ENCODE results near the gene RBFOX2.
"Not testable (repeated sequence)": the region's sequence is repeated elsewhere in the genome, so short reads cannot be mapped to it uniquely, and the experiment has no call there.

The RBFOX2 gene

DNA sequence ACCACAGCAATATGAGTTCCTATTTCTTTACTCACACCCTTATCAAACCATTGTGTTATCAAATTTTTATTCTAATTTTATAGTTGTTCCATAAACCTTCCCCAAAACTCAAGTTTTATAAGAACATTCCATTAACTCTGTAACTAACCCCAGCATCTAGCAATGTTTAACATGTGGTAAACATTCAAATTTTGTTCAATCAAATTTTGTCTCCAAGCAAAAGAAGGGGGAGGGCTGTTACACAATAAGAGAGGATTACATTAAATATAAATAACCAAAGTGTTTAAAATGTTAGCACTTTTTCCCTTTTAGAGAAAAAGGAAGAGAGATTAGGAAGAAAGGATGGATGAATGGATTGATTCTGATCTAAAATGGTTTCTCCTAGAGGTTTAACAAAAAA is 20.5 kb downstream of the RBFOX2 start:
- no peak for DNase-seq (ENCODE audit: low read depth)

DNA sequence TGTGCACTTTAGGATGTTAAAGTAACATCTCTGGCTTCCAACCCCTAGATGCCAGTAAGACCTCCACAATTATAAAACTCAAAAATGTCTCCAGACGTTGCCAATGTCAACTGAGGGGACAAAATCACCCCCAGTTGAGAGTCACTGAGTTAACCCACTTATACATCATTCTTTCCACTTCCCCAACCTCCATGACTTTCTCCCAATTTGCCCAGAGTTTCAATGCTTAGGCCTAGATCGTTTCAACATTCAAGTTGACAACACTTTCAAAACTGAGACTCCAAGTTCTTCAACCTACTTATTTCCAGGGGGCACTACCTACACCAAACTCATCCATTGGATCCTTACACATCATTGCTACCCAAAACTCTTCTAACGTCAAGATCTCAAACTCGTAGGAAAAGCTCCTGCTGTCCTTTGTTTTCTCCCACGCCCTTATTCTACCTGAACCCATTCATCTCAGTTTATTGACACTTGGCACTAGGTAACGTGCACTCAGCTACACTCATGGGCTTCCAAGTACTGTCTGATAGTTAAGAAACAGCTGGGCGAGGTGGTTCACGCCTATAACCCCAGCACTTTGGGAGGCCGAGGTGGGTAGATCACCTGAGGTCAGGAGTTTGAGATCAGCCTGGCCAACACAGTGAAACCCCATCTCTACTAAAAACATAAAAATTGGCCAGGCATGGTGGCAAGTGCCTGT is 24.5 kb downstream of the RBFOX2 start:
- DNase-seq (ENCODE audit: low read depth): no peak

DNA sequence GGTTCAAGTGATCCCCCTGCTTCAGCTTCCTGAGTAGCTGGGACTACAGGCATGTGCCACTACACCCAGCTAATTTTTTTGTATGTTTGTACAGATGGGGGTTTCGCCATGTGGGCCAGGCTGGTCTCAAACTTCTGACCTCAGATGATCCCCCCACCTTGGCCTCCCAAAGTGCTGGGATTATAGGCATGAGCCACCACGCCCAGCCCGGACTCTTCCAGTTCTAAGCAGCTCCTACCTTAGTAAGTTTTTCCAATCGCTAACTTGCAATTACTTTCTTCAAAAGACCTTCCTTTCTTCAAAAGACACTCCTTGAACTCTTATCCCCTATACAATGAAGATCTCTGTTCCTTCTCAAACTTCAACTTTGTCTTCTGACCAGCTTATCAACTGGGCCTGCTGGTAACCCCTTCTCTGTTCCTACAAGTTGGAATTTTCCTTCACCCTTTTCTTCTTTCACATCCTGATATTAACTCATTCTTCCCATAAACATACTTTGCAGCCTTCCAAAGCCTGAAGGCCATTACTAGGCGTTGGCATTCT is 25.8 kb downstream of the RBFOX2 start:
- DNase-seq (ENCODE audit: low read depth): no peak

DNA sequence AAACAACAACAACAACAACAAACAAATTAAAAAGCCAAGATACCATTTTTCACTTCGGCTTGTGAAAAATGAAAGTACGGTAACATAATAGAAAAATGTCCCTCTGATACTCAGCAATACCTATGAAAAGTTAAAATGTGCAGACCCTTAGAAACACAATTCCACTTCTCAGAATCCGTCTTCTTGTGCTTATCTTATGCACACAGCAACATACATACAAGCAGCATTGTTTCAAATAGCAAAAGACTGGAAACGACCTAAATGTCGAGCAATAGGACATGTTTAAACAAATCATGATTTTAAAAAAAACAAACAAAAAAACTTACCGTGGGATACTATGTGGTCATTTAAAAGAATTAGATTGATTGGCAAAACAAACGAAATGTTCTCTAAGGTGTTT is 26.5 kb downstream of the RBFOX2 start:
- no peak for DNase-seq (ENCODE audit: low read depth)

DNA sequence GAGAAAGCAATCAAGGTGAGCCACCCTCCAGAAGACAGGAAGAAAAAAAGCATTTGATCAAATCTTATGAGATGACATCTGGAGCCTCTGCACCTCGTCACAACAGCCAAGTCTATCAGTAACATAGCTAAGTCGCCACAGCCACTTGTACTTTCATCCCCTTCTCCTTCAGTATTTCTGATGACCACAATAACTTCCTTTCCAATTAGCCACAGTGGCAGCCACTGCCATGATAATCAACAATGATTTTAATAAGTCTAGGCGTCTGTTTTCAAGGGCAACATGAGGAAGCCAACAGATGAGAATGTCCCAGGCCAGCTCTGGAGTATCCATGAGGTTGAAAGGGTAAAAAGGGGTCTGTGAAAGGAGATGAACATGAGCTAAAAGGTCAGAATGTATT is 29.9 kb downstream of the RBFOX2 start:
- DNase-seq (ENCODE audit: low read depth): no peak

DNA sequence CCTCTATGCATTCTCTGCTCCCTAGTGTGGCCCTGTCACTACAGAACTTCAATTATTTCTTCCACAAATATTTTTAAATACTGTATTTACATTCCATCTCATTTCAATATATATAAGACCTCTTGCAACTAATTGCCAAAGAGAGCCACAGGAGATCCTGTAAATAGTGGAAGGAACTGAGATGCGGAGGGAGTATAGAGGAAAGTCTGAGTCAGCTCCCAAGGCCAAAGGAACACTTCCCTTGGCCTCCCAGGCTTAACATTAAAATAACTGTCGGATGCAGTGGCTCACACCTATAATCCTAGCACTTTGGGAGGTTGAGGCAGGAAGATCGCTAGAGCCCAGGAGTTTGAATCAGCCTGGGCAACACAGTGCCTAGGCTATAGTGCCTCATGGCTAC is 31.2 kb downstream of the RBFOX2 start:
- no peak for DNase-seq (ENCODE audit: low read depth)

DNA sequence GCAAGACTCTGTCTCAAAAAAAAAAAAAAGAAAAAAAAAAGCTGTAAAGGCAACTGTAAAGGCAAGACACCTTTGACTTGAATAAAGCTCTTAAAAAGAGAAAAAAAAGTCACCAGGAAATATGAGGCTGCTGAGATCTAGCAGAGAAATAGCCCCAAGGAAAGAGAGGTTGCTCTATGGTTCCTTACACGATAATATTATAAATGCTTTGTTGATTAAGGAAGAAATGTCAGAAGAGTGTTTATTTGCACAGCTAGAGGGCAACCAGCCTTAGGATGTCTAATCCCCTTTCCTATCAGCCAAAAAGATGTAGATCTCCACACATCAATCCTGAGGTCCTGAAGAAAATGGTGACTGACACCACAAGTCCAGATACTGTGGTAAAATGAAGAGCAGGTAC is 32.0 kb downstream of the RBFOX2 start:
- no peak for DNase-seq (ENCODE audit: low read depth)

DNA sequence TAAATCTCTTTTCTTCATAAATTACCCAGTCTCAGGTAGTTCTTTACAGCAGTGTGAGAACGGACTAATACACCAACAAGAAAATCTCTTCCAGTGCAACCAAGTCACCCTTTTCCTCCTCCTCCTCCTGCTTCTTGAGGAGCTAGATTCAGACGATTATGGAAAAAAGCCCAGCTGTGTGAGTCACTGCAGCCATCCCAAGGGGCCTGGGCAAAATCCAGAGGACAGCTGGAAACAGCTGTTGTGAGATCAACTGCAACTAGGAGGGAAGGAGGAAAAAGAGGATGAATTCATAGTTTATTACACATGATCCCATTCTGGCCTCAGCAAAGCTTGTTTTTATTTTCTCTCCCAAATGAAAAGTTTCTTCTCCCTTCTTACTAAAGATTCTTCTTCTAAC is 32.9 kb downstream of the RBFOX2 start:
- no peak for DNase-seq (ENCODE audit: low read depth)

DNA sequence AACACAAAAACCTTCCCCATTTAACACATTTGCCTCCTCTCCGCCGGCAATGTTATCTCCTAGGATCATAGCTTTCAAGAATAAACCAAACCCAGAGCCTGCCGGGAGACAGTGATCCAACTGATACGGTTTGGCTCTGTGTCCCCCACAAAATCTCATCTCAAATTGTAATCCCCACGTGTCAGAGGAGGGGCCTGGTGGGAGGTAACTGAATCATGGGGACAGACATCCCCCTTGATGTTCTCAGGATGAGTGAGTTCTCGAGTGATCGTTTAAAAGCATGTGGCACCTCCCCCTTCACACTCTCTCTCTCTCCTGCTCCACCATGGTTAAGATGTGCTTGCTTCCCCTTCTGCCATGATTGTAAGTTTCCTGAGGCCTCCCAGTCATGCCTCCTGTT is 33.3 kb downstream of the RBFOX2 start:
- no peak for DNase-seq (ENCODE audit: low read depth)

DNA sequence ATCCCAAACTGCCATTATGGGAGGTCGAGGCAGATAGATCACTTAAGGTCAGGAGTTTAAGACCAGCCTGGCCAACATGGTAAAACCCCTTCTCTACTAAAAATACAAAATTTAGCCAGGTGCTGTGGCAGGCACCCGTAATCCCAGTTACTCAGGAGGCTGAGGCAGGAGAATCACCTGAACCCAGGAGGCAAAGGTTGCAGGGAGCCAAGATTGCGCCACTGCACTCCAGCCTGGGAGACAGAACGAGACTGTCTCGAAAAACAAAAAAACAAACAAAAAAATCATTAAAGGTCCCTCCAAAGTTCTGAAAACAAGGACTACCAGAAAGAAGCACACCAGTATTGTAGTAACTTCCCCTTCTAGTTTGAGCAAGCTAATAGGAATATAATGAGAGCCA is 34.9 kb downstream of the RBFOX2 start:
- DNase-seq (ENCODE audit: low read depth): not testable (repeated sequence)

DNA sequence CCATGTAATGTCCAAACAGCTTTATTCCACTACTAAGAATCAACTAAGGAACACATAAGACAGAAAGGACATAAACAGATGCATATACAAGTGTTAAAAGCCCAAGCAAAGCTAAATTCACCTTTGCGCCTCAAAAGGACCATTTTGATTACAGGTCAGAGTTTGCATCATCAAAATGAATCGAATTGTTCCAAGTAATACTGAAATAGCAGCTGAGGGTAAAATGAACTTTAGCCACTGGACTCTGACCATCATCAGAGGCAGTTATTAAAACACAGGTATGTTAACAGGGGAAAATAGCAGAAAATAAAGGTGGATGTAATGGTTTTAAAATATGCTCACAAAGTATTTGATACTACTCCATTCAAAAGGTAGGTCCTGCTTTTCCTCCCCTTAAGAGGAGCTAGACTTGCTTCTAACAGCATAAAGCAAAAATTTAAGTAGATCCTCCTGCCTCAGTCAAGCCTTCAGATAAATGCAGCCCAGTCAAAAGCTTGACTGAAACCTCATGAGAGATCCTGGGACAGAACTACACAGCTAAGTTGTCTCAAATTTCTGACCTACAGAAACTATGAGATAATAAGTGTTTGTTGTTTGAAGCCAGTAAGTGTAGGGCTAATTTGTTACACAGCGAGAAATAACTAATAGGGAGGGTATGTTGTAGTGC is 35.4 kb downstream of the RBFOX2 start:
- no peak for DNase-seq (ENCODE audit: low read depth)

DNA sequence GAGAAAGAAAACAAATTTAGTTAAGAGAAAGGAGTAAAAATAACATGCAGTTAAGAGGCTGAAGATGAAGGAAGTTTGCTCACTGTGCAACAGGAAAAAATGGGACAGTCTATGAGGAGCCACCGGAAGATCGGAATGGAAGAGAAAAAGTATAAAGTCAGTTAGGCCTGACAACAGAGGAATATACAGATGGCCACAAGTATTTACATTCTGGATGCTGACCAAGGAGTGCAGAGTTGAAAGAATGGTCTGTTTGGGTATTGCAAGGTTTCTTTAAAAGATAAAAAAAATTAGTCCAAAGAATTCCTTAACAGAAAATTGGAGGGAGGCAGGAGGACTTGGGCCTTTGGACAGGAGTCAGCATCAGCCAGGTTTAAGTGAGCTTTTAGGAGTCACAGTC is 37.5 kb downstream of the RBFOX2 start:
- DNase-seq (ENCODE audit: low read depth): no peak

DNA sequence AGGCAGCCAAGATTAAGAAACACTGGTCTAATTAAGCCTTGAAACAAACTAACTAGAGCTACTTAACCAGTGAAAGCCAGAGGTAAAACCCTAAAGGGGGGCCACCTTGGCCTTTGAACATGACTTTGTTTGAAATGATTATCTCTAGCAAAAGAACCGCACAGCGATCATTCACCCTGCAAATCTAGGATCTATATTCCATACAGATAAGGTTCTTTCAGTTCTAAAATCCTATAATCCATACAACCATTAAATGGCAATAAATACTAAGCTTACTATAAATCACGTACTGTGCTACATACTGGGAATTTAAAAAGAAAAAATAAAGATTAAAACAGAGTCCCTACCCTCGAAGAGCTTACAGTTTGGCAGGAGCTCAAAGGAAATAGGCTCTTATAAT is 40.6 kb downstream of the RBFOX2 start:
- no peak for DNase-seq (ENCODE audit: low read depth)

DNA sequence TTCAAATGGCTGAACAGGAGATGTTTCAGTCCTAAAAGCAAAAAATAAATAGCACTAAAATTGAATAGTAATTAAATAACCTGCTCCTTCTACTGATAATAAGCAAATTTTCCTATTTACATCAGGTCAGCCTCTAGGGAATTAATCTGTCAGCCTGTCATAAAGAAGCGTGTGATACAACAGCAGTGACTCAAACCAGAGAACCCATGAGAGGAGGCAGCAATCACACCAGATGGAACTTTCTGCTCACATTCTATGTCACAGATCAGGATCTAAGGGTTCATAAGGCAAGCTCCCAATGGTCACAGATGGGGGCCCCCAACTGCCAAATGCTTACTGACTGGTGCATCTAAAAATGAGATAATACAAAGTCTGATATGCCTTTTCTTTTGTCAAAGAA is 41.1 kb downstream of the RBFOX2 start:
- no peak for DNase-seq (ENCODE audit: low read depth)

DNA sequence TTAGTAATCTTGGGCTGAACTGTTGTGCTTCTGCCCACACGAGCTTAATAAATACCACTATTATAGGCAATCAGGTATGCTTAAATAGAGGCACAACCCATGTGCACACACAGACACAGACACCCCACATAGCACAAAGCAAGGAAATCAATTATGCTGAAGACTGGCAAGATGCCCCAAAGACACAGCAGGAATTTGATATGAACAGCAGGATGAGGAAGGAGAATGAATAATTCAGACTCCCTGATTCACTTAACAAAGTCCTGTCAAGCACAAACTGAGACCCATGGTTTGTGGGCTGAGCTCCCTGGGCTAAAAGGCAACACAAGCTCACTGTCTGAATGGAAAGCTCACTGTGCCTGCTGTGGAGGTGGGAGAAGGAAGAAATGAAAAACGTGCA is 42.5 kb downstream of the RBFOX2 start:
- DNase-seq (ENCODE audit: low read depth): no peak

DNA sequence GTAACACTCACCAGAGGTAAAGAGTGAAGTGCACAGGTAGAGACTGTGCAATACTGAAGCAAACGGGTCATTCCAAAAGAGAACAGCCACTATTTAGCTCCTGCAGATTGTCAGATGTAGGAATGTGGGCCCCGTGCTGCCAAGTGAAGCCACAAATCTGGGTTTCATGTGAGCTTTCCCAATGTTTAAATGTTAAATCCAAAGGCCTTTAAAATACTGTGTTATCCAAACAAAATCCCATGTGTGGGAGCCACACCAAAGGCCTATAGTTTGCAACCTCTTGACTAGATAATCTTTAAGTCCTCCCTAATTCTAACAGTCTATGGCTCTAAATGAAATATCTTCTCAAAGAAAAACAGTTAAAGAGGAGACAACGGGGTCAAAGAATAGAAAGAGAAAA is 43.3 kb downstream of the RBFOX2 start:
- DNase-seq (ENCODE audit: low read depth): no peak

DNA sequence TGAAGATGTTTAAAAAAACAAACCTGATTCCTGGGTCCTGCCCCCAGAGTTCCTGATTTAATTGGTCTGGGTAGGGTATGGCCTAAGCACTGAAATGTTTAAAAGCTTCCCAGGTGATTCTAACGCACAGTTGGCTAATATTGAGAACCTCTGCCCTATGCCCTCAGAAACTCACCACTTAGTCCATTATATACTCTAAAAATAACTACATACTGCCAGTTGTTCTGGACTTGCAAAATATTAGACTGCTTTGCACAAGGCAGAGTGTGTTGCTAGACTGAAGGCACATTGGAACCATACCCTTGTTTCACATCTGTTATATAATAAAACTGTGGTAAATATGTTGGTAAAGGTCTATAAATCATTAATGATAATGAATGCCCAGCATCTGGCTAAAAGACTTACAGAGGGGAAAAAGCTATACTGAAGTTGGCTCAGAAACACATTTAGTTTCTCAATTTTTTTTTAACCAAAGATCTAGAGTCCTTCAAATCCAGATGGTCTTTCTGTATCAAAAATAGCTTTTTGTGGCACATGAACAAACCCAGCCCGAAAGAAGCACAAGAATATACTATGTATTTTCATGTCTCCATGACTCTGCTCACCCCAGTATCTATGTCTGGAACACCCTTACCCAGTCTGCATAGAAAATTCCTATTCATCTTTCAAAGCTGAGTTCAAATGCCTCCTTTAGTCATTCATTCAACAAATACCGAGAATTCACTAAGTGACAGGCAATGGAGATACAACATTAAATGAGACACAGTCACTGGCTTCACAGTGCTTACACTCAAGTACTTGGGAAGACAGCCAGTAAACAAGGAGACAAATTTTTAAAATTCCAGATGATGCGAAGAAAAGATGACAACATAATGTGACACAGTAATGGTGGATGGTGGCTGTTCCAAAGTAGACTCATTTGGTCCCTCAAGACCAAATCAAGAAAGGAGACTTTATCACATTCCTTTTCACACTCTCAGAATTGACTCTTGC is 44.1 kb downstream of the RBFOX2 start:
- DNase-seq (ENCODE audit: low read depth): no peak

DNA sequence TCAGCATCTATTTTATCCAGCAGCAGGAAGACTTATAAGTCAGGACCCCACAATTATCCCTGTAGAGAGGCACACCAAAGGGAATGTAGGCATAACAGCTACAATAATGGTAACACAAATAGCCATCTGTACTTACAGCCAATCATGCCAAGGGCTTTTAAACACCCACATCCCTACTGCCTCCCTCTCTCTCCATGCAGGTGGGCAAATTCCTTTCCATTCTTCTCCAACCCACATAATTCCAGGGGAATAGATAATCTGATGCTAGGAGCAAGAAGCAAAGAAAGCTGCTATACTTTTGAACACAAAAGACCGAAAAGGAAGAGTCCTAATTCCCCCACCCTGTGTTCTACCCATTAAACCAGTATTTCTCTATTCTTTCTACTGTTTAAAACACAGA is 46.7 kb downstream of the RBFOX2 start:
- DNase-seq (ENCODE audit: low read depth): no peak

DNA sequence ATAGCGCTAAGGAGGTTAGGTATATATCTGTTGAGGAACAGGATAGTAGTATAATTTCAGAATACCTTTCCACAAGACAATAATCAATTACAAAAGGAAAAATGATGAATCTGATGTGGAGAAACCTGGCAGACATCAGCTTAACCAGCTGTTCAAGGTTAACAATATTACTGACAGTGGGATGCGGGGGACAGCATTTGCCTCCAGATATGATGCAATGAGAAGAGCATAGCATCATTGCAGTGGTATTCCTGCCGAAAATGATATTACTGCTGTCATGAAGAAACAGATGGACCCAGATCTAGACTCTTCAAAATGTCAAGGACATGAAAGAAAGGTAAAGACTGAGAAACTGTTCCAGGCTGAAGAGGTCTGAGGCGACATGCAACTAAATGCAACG is 49.7 kb downstream of the RBFOX2 start:
- no peak for DNase-seq (ENCODE audit: low read depth)

DNA sequence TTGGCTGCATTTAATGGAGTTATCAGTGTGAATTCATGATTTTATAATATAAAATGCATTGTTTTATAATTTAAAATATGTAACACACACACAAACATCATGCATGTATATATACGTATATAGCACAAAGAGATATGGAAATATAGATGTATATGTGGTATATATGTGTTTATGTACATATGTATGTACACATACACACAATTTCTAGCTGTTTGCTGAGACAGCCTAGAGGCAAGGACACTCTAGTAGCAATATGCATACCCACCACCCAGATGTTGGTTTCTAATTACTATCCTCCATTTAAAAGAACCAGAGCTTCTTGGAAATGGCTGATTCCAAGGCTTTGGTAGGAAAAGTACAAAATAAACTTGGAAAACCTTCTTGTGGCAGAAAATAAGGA is 50.4 kb downstream of the RBFOX2 start:
- DNase-seq (ENCODE audit: low read depth): no peak

DNA sequence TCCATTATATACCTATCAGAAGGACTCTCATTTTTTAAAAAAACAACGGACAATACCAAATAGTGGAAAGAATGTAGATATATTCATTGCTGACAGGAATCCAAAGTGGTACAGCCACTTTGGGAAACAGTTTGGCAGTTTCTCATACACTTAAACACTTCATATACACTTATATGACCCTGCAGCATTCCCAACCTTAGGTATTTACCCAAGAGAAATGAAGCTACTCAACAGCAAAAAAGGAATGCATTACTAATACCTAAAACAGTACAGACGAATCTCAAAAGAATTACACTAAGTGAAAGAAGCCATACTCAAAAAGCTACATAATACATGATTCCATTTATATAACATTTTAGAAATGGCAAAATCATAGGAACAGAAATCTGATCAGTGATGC is 51.5 kb downstream of the RBFOX2 start:
- DNase-seq (ENCODE audit: low read depth): no peak

DNA sequence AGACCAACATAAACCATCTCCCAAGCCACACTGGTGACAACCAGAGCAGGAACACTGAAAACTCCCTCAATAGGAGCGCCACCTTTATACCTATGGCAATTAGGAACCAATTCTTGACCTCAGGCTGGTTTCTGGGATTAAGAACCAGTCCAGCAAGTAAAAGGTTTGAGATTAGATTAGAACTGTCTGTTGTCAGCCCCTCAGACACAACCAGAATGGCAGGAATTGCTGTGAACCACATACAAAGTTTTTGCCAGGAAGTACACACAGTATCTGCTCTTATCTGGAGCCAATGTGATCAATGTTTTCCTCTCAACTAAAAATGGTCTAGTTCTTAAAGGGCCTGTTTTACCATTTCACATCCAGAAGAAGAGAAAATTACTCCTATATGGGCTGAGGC is 55.2 kb downstream of the RBFOX2 start:
- no peak for DNase-seq (ENCODE audit: low read depth)

DNA sequence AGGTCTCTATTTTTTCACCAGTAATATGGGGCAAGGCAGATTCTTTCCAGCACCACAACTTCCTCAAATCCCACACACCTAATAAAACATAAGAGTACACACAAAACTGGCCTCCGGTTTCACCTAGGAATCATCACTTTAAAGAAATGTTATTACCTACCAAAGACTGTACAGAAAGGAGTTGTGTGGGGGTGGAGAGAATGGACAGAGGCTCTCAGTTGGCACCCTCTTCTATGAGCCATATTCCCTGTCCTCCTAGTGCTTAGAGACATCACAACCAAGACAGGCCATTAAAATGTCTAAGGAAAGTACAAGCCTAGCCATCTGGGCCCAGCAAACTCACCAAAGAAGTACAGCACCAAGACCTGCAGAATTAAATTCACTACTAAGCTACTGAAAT is 56.1 kb downstream of the RBFOX2 start:
- DNase-seq (ENCODE audit: low read depth): no peak
